Activated naive CD4-positive, alpha-beta T cell treated with anti-CD3 and anti-CD28 coated beads, Interleukin-2, amount 50 U/mL, for 16 hours (primary cell): ENCODE results near the gene NEAT1.

Experiments
- DNase-seq: peaks from one replicate; pipeline ENCODE4 v3.0.0-alpha.2; 2020

The NEAT1 gene

GRCh38 chr11:65390099-65390941, 32.3 kb upstream of the NEAT1 start:
- no peak for DNase-seq

GRCh38 chr11:65390996-65391395, 31.6 kb upstream of the NEAT1 start:
- no peak for DNase-seq

- no peak for DNase-seq
Observed at GRCh38 chr11:65392186-65392829, 30.3 kb upstream of the NEAT1 start.

GRCh38 chr11:65392899-65393298, 29.7 kb upstream of the NEAT1 start:
- DNase-seq: no peak

- no peak for DNase-seq
Observed at GRCh38 chr11:65393513-65394079, 29.0 kb upstream of the NEAT1 start.

- DNase-seq: no peak
Observed at GRCh38 chr11:65394125-65394536, 28.5 kb upstream of the NEAT1 start.

- DNase-seq: no peak
Observed at GRCh38 chr11:65395961-65396530, 26.6 kb upstream of the NEAT1 start.

- no peak for DNase-seq
Observed at GRCh38 chr11:65396769-65397745, 25.5 kb upstream of the NEAT1 start.

GRCh38 chr11:65398362-65398910, 24.2 kb upstream of the NEAT1 start:
- DNase-seq: no peak

GRCh38 chr11:65399249-65399648, 23.3 kb upstream of the NEAT1 start:
- no peak for DNase-seq

GRCh38 chr11:65399845-65400244, 22.8 kb upstream of the NEAT1 start:
- DNase-seq: no peak

GRCh38 chr11:65400307-65401072, 22.1 kb upstream of the NEAT1 start:
- no peak for DNase-seq

- DNase-seq: no peak
Observed at GRCh38 chr11:65401073-65401802, 21.4 kb upstream of the NEAT1 start.

- DNase-seq: no peak
Observed at GRCh38 chr11:65401803-65402248, 20.8 kb upstream of the NEAT1 start.

- no peak for DNase-seq
Observed at GRCh38 chr11:65402790-65403189, 19.8 kb upstream of the NEAT1 start.

GRCh38 chr11:65403607-65404121, 18.9 kb upstream of the NEAT1 start:
- no peak for DNase-seq

GRCh38 chr11:65404210-65404609, 18.4 kb upstream of the NEAT1 start:
- DNase-seq: no peak

GRCh38 chr11:65404638-65405339, 17.8 kb upstream of the NEAT1 start:
- DNase-seq: no peak

- DNase-seq: no peak
Observed at GRCh38 chr11:65410936-65411680, 11.5 kb upstream of the NEAT1 start.
